GM18508 (cell line): Measurements from ENCODE around the gene CDH4.

Experiments used
- ATAC-seq: cut with Tn5 transposase; IDR thresholded peaks from one replicate; pipeline ENCODE4 v1.9.1; 2021; ENCODE audit warnings: moderate number of reproducible peaks; ENCODE audit not compliant: insufficient read depth, unreplicated experiment

Gene CDH4

GRCh38 chr20:61562897-61563504 lies 310.9 kb downstream of the CDH4 start:
- ATAC-seq: no peak

- ATAC-seq: no peak
Measured at GRCh38 chr20:61564628-61565027, 312.6 kb downstream of the CDH4 start.

GRCh38 chr20:61565791-61566190 lies 313.7 kb downstream of the CDH4 start:
- no peak for ATAC-seq

GRCh38 chr20:61566691-61567090 lies 314.6 kb downstream of the CDH4 start:
- no peak for ATAC-seq

- ATAC-seq: no peak
Measured at GRCh38 chr20:61567204-61567603, 315.1 kb downstream of the CDH4 start.

- no peak for ATAC-seq
Measured at GRCh38 chr20:61569825-61570224, 317.8 kb downstream of the CDH4 start.

GRCh38 chr20:61570646-61571195 lies 318.7 kb downstream of the CDH4 start:
- no peak for ATAC-seq

- ATAC-seq: no peak
Measured at GRCh38 chr20:61571221-61571620, 319.2 kb downstream of the CDH4 start.

GRCh38 chr20:61571916-61572711 lies 320.1 kb downstream of the CDH4 start:
- no peak for ATAC-seq

- ATAC-seq: no peak
Measured at GRCh38 chr20:61572789-61573188, 320.7 kb downstream of the CDH4 start.

- ATAC-seq: no peak
Measured at GRCh38 chr20:61573415-61574305, 321.6 kb downstream of the CDH4 start.

- no peak for ATAC-seq
Measured at GRCh38 chr20:61575151-61575937, 323.3 kb downstream of the CDH4 start.

- no peak for ATAC-seq
Measured at GRCh38 chr20:61576372-61576771, 324.3 kb downstream of the CDH4 start.

GRCh38 chr20:61577065-61577464 lies 325.0 kb downstream of the CDH4 start:
- ATAC-seq: no peak

- no peak for ATAC-seq
Measured at GRCh38 chr20:61579908-61580307, 327.8 kb downstream of the CDH4 start.

GRCh38 chr20:61580958-61581824 lies 329.1 kb downstream of the CDH4 start:
- ATAC-seq: no peak

- no peak for ATAC-seq
Measured at GRCh38 chr20:61581825-61582188, 329.7 kb downstream of the CDH4 start.

GRCh38 chr20:61582196-61582923 lies 330.3 kb downstream of the CDH4 start:
- ATAC-seq: no peak
